NB4 (cell line): Measurements from ENCODE around the gene TLR8.
"Not testable (repeated sequence)": the region's sequence is repeated elsewhere in the genome, so short reads cannot be mapped to it uniquely, and the experiment has no call there.

ENCODE experiments used
- TF ChIP-seq, protein P1 (sequence below): IDR thresholded peaks from one replicate; pipeline ENCODE4 v1.5.1; 2012; ENCODE audit warnings: low read depth, low read length
- TF ChIP-seq, protein P2 (sequence below): IDR thresholded peaks from 2 replicates; pipeline ENCODE4 v1.6.1; 2011; ENCODE audit warnings: low read depth, low read length

DNA sequence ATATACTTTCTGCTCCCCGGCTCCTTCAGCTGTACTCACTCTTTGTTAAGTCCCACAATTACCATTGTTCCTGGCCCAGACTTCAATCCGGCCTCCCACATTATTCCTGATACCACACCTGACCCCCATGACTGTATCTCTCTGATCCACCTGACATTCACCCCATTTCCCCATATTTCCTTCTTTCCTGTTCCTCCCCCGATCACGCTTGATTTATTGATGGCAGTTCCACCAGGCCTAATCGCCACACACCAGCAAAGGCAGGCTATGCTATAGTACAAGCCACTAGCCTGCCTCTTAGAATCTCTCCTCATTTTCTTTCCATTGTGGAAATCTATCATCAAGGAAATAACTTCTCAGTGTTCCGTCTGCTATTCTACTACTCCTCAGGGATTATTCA is 37.2 kb downstream of the TLR8 start:
- TF ChIP-seq, protein P1, sequence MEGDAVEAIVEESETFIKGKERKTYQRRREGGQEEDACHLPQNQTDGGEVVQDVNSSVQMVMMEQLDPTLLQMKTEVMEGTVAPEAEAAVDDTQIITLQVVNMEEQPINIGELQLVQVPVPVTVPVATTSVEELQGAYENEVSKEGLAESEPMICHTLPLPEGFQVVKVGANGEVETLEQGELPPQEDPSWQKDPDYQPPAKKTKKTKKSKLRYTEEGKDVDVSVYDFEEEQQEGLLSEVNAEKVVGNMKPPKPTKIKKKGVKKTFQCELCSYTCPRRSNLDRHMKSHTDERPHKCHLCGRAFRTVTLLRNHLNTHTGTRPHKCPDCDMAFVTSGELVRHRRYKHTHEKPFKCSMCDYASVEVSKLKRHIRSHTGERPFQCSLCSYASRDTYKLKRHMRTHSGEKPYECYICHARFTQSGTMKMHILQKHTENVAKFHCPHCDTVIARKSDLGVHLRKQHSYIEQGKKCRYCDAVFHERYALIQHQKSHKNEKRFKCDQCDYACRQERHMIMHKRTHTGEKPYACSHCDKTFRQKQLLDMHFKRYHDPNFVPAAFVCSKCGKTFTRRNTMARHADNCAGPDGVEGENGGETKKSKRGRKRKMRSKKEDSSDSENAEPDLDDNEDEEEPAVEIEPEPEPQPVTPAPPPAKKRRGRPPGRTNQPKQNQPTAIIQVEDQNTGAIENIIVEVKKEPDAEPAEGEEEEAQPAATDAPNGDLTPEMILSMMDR: not testable (repeated sequence)
- TF ChIP-seq, protein P2, sequence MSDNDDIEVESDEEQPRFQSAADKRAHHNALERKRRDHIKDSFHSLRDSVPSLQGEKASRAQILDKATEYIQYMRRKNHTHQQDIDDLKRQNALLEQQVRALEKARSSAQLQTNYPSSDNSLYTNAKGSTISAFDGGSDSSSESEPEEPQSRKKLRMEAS: not testable (repeated sequence)
